Measurements from ENCODE around the gene VCP.
A peak's percentile ranks its signal among the peaks of the same experiment; 100 is the strongest.

VCP gene

GRCh38 chr9:35102769-35103659 is 30.6 kb upstream of the VCP start, which contains the start of gene STOML2:
Gene STOML2 (minus strand): TSS chr9:35103131. CDS start chr9:35103094, 37 bp downstream.
- peak; percentile 97 for DNase-seq

- DNase-seq: no peak
Measured at GRCh38 chr9:35102465-35102768, 30.0 kb upstream of the VCP start.

GRCh38 chr9:35097573-35097972 is 25.1 kb upstream of the VCP start:
- no peak for DNase-seq

- peak; percentile 96 for DNase-seq
Measured at GRCh38 chr9:35096035-35096849, 23.8 kb upstream of the VCP start, which contains the start of gene PIGO. Gene PIGO (minus strand): TSS chr9:35096591. CDS start chr9:35095565, 1,026 bp downstream.

GRCh38 chr9:35091536-35091935 is 19.1 kb upstream of the VCP start:
- no peak for DNase-seq

GRCh38 chr9:35089434-35089833 is 17.0 kb upstream of the VCP start:
- no peak for DNase-seq

GRCh38 chr9:35085078-35085477 is 12.7 kb upstream of the VCP start:
- DNase-seq: no peak

- DNase-seq: peak; percentile 94
Measured at GRCh38 chr9:35079426-35080341, 7.3 kb upstream of the VCP start, which contains the start of gene FANCG. Gene FANCG (minus strand): TSS chr9:35079942. CDS start chr9:35079524, 418 bp downstream.

- no peak for DNase-seq
Measured at GRCh38 chr9:35079041-35079425, 6.6 kb upstream of the VCP start.

- DNase-seq: no peak
Measured at GRCh38 chr9:35078066-35078465, 5.6 kb upstream of the VCP start.

- DNase-seq: no peak
Measured at GRCh38 chr9:35076848-35077247, 4.4 kb upstream of the VCP start.

GRCh38 chr9:35075358-35075757 is 2.9 kb upstream of the VCP start:
- DNase-seq: no peak

- no peak for DNase-seq
Measured at GRCh38 chr9:35074791-35075190, 2.4 kb upstream of the VCP start.

- DNase-seq: no peak
Measured at GRCh38 chr9:35074141-35074540, 1.7 kb upstream of the VCP start.

GRCh38 chr9:35073279-35073612 is 821 bp upstream of the VCP start:
- no peak for DNase-seq

- DNase-seq: peak; percentile 92
Measured at GRCh38 chr9:35071814-35072460, 488 bp downstream of the VCP start.

- DNase-seq: peak; percentile 64
Measured at GRCh38 chr9:35070823-35071813, 1.3 kb downstream of the VCP start.

- no peak for DNase-seq
Measured at GRCh38 chr9:35069020-35069419, 3.4 kb downstream of the VCP start.

GRCh38 chr9:35067056-35067455 is 5.4 kb downstream of the VCP start:
- DNase-seq: no peak

GRCh38 chr9:35060548-35061207 is 11.7 kb downstream of the VCP start:
- DNase-seq: peak; percentile 38
